ENCODE results near the gene C2orf76.

The C2orf76 gene

GRCh38 chr2:119397196-119397595 lies 30.6 kb upstream of the C2orf76 start:
- no peak for ATAC-seq
- TF ChIP-seq ZNF70 (CRISPR knock-in tag; IDR thresholded peaks at IDR 0.05) (no peak), CSDC2 (CRISPR knock-in tag; IDR thresholded peaks at IDR 0.05) (no peak), ISL1 (CRISPR knock-in tag; IDR thresholded peaks at IDR 0.05) (no peak), SNAI2 (CRISPR knock-in tag; IDR thresholded peaks at IDR 0.05) (no peak), OSR1 (CRISPR knock-in tag; IDR thresholded peaks at IDR 0.05) (no peak), TCF4 (CRISPR knock-in tag; IDR thresholded peaks at IDR 0.05; ENCODE audit: borderline replicate concordance) (no peak), CREB5 (CRISPR knock-in tag; IDR thresholded peaks at IDR 0.05; ENCODE audit: low read depth) (no peak), POU6F1 (CRISPR knock-in tag; IDR thresholded peaks at IDR 0.05; ENCODE audit: borderline replicate concordance, low read depth) (no peak), ZFP30 (CRISPR knock-in tag; IDR thresholded peaks at IDR 0.05) (no peak), ESRRG (CRISPR knock-in tag; IDR thresholded peaks at IDR 0.05) (no peak), BACH2 (CRISPR knock-in tag; IDR thresholded peaks at IDR 0.05; ENCODE audit: borderline replicate concordance) (no peak), TSHZ2 (CRISPR knock-in tag; IDR thresholded peaks at IDR 0.05) (no peak), ZNF8 (CRISPR knock-in tag; IDR thresholded peaks at IDR 0.05) (no peak), GLIS3 (CRISPR knock-in tag; IDR thresholded peaks at IDR 0.05) (no peak), TOX (CRISPR knock-in tag; IDR thresholded peaks at IDR 0.05; ENCODE audit: borderline replicate concordance) (no peak), ZNF565 (CRISPR knock-in tag; conservative IDR thresholded peaks at IDR 0.05; ENCODE audit: low read depth) (no peak), ZC3H10 (CRISPR knock-in tag; IDR thresholded peaks at IDR 0.05) (no peak)

- ATAC-seq: no peak
Observed at GRCh38 chr2:119393971-119394748, 27.5 kb upstream of the C2orf76 start.

More at GRCh38 chr2:119393971-119394748, 27.5 kb upstream of the C2orf76 start:
- TF ChIP-seq ISL1 (CRISPR knock-in tag; IDR thresholded peaks at IDR 0.05) (no peak), GLIS3 (CRISPR knock-in tag; IDR thresholded peaks at IDR 0.05) (no peak), CSDC2 (CRISPR knock-in tag; IDR thresholded peaks at IDR 0.05) (no peak), ZNF565 (CRISPR knock-in tag; conservative IDR thresholded peaks at IDR 0.05; ENCODE audit: low read depth) (no peak), ZFP30 (CRISPR knock-in tag; IDR thresholded peaks at IDR 0.05) (no peak), ESRRG (CRISPR knock-in tag; IDR thresholded peaks at IDR 0.05) (no peak), PPARA (CRISPR knock-in tag; IDR thresholded peaks at IDR 0.05; ENCODE audit: borderline replicate concordance) (no peak), ARNTL (CRISPR knock-in tag; IDR thresholded peaks at IDR 0.05; ENCODE audit: borderline replicate concordance, low read depth) (no peak), ZNF70 (CRISPR knock-in tag; IDR thresholded peaks at IDR 0.05) (no peak), CREB5 (CRISPR knock-in tag; IDR thresholded peaks at IDR 0.05; ENCODE audit: low read depth) (no peak), POU6F1 (CRISPR knock-in tag; IDR thresholded peaks at IDR 0.05; ENCODE audit: borderline replicate concordance, low read depth) (no peak), TSHZ2 (CRISPR knock-in tag; IDR thresholded peaks at IDR 0.05) (no peak), ZC3H10 (CRISPR knock-in tag; IDR thresholded peaks at IDR 0.05) (no peak), CSRNP3 (CRISPR knock-in tag; IDR thresholded peaks at IDR 0.05) (no peak), TCF4 (CRISPR knock-in tag; IDR thresholded peaks at IDR 0.05; ENCODE audit: borderline replicate concordance) (no peak), ZFP3 (CRISPR knock-in tag; IDR thresholded peaks at IDR 0.05) (no peak), PATZ1 (CRISPR knock-in tag; IDR thresholded peaks at IDR 0.05; ENCODE audit: borderline replicate concordance) (no peak)
